Esophagus muscularis mucosa (tissue), 4 donors: ENCODE results near the gene IQCE.

Experiments
- CTCF ChIP-seq, 3 experiments: fragments of 200-600 bp in 2 of 3; fragments of 450-650 bp in 1 of 3; sonication (generic) in 2 of 3; IDR thresholded peaks; one replicate each; pipeline ENCODE4 v1.5.1; 2017 to 2019; ENCODE audit warnings: antibody characterized with exemption in 3 of 3, mild to moderate bottlenecking in 2 of 3, moderate library complexity in 1 of 3
- EP300 ChIP-seq: sonication (generic); formaldehyde crosslinking; IDR thresholded peaks from one replicate; pipeline ENCODE4 v1.6.1; 2017; ENCODE audit warnings: antibody characterized with exemption
- POLR2A ChIP-seq: fragments of 450-650 bp; IDR thresholded peaks from one replicate; pipeline ENCODE4 v1.6.1; 2017; ENCODE audit warnings: antibody characterized with exemption, moderate library complexity, mild to moderate bottlenecking, low read depth
- POLR2AphosphoS5 ChIP-seq, 2 donors: sonication (generic); formaldehyde crosslinking; IDR thresholded peaks; one replicate each; pipeline ENCODE4 v1.6.1; 2017; ENCODE audit warnings: antibody characterized with exemption in 2 of 2

GRCh38 chr7:2608921-2609411 is 50.2 kb downstream of the IQCE start:
- no peak for TF ChIP-seq POLR2AphosphoS5 (IDR thresholded peaks at IDR 0.05)
- peak in 1 of 3 experiments; percentile 28 for TF ChIP-seq CTCF (IDR thresholded peaks at IDR 0.05)
- no peak for TF ChIP-seq EP300
- no peak for TF ChIP-seq POLR2A
